HG03521 (cell line): ENCODE results near the gene LDAH.

ENCODE experiments used
- ATAC-seq: cut with Tn5 transposase; IDR thresholded peaks from one replicate; pipeline ENCODE4 v1.9.1; 2021; ENCODE audit warnings: mild to moderate bottlenecking, moderate library complexity; ENCODE audit not compliant: unreplicated experiment

LDAH gene

DNA sequence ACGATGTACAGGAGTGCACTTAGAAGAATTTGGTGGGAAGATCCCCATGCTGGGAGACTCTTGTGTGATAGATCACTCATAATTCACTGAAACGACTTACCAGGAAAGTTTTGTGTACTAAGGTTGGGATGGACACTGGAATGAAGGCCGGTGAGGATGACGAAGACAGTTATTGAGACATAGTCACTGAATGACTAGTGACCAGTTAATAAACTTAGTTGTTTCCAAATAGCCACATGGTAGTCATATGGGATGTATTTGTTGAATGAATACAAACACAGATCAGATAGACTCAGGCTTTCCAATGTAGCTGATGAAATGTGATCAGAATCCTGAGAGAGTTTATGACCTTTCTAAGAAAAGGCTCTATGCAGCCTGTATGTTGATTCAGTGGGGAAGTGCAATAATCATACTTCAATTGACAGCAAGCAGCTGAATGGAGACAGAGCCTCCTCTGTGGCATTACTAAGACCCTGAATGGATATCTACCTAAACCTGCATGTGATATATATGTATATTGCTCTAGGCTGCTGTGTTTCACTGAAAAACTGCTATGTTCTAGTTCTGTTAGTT is 135.6 kb downstream of the LDAH start:
- no peak for ATAC-seq

DNA sequence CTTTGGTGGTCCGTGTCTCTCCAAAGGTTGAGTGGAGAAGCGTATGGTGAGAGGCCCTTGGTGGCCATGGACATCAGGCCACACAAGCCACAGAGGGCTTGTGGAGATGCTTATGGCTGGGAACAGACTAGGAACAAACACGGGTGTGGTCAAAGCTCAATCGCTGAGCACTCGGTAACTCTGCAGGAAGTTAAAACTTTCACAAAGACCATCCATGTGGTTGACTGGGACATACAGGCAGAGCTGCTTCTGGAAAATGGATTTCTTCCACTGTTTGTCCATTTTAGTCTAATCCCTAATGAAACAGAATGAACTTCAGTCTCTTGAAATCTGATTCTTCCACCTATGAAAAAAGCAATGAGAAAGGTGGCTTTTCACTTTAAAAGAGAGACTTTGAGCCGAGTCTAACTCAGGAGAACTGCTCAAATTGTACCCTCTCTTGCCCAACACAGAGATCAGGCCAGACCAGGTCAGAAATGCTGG is 138.3 kb downstream of the LDAH start:
- ATAC-seq, result no peak

DNA sequence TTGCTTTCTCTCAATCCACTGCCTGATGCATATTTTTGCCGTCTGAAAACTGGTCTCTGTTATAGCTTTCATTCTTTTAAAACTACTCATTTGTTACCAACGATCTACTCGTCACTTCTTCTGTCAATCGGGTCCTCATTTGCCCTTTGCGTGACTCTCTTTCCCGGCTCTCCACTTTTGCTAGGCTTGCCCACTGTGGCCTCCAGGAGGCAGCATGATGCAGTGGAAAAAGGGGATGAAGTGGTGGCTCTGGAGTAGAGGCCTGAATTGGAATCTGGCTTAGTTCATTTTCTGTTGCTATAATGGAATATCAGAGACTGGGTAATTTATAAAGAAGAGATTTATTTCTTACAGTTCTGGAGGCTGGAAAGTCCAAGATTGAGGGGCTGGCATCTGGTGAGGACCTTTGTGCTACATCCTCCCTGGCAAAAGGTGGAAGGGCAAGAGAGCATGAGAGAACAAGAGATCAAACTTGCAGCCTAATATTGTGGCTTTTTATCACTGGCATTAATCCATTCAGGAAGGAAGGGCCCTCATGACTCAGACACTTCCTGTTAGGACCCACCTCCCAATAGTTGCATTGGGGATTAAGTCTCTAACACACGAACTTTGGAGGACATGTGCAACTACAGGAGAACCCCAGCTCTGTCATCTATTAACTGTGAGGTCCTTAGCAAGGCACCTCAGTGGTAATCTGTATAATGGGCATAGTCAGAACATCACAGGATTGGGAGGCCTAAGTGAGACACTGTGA is 140.6 kb downstream of the LDAH start:
- no peak for ATAC-seq

DNA sequence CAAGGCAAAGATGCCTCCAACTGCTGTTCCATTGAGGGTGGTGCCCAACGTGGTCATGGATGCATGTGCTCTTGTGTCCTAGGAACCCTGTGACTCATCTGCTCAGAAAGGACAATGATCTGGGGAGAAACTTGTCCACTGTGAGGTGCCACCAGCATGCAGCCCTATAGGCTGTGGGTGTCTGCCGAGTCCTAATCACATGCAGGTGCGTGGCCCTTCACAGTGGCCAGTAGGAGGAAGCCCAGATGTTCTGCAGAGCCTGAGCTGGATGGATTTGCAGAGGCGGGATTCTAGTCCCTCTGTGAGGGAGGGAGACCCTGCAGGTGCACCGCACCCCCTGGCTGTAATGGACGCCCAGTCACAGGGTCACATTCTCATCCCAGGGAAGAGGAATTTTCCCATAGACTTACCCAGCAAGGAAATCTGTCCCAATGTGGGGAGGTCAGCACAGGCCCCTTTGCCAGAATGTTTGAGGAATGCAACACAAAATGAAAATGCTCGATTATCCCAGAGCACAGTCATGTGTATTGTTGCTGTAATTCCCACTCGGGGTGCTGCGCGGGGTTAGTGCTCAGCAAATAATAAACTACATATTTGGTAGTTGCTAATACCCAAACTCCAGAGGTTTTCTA is 142.0 kb downstream of the LDAH start:
- no peak for ATAC-seq

DNA sequence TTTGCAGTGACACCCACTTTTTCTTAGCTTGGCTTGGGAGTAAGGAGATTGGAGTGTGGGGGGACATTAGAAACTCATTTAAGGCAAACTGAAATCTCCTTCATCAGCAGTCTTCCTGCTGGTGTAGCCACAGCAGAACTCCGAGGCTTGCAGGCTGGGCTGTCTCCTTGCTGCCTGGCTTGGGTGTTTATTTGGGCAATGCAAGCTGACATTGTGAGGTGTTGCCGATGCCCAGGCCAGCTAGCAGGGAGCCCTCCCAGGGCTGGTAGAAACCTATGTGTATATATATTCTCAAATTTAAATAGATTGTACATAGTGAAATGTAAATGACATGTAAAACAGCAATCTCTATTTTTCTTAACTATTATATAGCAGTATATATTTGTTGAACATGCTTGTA is 144.1 kb downstream of the LDAH start:
- ATAC-seq, result no peak

DNA sequence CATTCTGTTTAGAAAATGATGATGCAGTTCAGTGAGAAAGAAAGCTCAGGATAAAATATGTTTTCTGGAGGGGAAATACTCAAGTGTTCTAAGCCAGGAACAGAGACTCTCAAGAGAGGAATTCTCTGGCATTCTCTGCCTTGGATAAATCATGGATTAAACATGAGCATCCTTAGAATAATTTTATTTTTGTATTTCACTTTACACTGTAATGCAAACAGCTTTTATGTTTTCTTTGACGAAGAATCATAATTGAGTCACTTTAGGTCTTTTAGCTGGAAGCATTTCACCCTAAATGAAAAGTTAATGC is 144.9 kb downstream of the LDAH start:
- ATAC-seq, result no peak

DNA sequence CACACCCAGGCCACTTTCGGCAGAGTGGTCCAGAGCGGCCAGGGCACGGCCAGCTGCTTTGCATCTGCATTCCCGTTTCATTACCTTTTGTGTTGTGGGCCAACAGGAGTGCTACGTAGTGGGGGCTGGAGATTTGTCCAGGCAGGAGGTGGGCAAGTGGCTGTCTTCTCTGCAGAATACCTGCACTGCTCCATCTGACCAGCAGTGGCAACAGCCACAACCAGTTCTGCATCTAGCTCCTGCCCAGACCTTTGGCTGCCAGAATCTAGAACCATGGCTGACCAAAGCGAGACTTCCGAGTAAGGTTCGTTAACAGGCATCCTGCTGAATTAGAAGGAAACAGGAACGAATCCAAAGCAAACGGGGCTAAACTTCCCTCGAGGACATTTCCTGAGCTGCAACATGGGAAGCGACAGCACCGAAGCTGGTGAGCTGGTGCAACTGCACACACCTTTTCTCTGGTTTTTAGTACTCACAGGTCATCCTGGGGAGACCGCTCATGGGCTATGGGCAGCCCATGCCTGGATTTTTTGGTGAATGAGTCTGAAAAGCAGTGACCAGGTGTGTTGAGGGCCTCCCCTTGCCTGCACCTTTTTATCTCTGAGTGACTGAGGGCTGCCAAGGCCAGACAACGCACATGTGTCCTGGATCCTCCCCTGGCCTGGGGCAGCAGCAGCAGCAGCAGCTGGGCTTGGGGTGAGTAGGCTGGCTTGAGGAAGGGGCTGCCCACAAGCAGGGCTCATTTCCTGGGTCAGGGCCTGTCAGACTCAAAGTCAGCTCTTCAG is 145.4 kb downstream of the LDAH start:
- ATAC-seq, result peak; percentile 39

DNA sequence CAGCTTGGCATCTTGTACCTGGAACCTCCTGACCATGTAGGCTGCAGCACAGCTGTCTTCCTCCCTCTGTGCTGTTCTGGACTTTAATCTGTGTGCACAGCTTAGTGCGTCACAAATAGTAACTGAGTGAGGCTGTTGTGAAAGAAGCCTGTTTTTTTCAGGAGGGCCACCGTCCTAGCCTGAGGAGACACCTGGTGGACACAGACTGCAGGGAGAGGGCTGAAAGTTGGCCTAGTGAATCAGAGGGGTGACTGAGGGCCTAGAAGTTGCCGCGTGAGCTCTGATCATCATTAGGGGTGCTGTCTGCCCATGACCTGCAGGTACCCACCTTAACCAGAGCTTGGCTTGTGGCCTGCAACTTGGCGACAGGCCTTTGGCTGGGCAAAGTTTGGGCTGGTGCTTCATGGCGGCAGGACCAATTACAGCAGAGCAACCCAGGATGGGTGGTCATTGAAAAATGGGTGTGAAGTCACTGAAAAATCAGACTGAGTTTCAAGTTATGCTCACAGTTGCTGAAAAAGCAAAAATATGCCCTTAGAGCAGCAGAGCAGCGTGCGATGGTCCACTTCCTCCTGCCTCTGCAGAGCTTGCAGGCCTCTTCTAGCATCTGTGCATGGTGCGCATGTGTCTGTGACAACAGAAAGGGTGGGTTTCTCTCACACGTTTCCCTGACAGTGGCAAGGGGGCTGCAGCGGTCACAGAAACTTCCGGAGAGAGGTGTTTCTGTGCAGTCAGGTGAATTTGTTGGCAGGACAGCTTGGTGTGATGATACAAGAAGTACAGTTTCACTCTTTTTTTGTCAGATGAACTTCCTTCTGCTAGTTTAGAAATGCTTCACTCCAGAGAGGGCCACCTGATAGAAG is 146.3 kb downstream of the LDAH start:
- ATAC-seq, result peak; percentile 42

DNA sequence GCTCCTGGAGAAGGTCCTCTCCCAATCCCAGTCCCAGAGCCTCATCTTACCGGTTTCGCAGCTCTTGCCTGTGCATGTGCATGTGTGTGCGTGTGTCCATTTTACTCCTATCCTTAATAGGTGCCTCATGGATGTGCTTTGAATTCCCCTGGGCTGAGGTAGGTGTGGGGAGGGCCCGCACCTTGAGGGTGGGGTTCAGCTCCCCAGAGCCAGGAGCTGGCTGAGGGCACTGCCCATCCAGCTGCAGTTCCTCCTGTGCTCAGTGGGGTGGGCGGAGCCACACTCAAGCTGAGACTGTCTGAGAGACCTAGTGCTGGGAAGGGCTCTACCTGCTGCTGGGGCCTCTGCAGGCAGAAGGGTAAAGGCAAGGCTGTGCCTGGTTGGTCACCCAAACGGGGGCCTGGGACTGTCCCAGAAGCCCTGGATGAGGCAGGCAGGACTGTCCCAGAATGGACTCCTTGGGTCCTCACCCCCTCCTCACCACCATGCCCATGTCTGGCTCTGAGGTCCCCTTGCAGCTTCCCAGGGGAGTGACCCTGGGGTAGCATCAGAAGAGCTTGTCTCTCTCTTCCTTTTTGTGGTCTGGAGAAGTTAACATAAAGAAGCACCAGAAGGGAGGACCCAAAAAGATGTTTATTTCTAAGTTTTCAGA is 147.1 kb downstream of the LDAH start:
- ATAC-seq, result peak; percentile 69

DNA sequence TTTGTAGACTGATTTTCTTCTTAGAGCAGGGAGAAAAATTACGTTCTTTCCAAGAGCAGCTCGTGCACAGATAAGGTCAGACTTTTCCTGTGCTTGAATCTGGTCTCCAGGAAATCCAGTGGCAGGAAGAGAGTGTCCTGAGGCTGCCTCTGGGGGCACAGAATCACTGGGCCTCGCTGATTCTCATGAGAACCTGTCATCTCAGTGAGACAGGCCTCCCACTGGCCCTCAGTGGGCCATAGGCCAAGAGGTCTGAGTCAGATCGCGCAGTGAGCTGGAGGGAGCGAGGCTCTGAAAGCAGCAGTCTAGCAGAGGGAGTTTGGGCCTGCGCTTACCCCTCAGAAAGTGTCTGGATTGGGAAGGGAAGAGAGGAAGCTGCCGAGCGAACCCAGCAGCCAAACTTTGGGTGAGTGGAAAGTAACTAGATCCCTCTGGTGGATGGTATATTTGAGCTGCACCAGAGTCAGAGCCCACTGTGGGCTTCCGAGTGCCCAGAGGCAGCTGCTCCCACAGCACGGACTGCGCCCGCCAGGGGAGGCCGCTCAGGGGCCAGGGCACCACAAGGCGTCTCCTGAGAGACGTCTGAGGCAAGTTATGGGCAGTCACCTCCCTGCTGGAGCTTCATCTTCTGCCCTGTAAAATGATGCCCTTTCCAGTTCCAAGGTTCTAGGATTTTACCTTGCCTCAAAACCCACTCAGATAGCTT is 147.8 kb downstream of the LDAH start:
- ATAC-seq, result no peak

DNA sequence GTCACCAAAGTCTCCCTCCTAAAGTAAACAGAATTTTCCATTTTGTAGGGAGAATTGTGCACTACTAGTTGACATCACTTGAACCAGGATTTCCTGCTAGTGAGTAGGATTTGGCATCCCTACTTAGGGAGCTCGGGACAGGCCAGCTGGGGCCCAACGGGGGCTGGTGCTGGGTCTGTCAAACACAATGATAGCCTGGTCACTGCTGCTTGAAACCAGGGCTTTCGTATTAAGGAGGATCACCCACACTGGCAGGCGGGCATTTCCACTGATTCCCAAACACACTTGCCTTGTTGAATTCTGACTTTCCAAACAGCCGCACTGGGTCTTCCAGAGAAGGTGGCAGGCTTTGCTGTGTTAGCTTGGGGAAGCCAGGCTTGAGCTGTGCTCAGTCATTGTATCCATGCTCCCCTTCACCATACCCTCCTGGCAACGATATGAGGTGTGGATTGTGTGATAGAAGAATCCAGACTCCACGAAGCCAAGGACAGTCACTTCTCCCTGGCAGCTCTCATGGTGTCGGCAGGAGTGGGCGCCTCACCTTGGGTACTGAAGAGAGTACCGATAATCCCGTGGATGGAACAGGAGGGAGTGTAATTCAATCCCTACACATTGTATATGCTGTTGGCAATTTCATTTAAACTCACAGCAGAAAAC is 148.5 kb downstream of the LDAH start:
- ATAC-seq, result no peak

DNA sequence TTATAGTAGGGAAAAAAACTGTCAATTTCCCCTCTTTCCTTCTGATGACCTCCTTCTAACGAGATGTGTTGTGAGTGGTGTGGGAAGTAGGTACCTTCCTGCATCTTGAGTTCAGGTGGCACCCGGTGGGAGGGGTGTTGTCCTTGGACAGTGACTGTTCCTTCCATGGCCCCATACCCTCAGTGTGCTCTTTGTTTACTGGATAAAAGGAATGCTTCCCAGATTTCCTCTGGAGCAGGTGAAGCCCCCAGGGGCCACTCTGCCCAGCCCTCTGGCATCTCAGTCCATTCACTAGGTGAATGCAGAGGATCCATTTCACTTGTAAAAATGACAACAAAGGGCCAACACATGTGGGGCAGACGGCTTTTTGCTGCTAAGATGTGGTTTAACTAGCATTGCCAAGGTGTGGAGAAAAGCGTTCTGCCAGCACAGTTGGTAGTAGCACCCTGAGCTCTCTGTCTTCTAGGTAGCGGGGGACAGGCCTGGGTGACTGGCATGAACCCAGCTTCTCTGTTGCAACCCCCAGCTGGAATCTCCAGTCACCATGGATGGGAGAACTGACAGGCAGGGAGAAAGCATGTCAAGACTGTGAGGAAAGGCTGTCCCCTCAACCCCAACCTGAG is 149.1 kb downstream of the LDAH start:
- no peak for ATAC-seq

DNA sequence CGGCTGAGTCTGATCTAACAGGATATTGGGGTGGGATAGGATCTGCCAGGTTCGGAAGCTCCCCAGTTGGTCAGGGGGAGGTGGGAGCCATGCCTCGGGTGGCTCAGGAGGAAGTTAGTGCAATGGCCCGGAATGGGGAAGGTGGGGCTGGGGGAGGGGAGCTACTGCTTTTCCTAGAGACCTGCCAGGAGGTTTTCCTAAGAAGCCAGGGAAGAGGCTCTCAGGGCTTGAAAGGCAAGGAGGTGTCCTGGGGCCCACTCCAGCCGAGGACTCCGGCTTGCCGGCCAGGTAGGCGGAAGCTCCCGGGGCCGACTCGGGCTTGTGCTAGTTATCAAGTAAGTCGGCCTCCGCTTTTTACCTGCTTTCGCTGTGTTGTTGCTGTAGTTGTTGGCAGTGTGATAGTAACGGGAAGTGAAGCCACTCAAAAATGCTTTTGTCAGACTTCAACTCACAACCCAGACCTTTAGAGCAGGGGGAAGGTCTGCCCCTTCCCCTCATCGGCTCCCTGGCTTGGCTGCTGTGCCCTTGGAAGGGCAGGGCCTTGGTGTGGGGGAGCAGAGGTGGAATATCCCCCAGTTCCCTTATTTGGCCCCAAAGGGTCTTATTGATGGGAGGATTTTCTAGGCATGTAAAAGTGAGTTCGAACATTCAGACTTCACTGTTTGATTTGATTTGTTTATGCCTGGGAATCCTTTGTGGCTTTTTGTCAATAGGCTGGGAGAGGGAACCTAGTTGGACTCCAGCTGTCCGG is 150.5 kb downstream of the LDAH start:
- no peak for ATAC-seq

DNA sequence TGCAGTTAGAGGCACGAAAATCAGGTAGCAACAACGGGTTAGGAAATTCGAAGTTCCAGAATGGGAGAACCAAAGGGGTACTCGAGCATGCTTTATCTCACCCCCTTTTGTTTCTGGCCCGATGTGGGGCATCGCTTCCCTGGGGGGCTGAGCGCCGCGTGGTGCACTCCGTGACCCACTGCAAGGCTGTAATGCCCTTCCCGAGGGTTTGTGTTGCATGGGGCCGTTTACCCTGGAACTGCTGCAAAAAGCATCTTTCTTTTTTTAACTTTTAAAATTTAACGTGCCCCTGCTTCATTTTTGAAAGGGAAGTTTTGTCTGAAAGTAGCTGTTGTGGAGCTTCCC is 151.2 kb downstream of the LDAH start:
- ATAC-seq, result no peak

DNA sequence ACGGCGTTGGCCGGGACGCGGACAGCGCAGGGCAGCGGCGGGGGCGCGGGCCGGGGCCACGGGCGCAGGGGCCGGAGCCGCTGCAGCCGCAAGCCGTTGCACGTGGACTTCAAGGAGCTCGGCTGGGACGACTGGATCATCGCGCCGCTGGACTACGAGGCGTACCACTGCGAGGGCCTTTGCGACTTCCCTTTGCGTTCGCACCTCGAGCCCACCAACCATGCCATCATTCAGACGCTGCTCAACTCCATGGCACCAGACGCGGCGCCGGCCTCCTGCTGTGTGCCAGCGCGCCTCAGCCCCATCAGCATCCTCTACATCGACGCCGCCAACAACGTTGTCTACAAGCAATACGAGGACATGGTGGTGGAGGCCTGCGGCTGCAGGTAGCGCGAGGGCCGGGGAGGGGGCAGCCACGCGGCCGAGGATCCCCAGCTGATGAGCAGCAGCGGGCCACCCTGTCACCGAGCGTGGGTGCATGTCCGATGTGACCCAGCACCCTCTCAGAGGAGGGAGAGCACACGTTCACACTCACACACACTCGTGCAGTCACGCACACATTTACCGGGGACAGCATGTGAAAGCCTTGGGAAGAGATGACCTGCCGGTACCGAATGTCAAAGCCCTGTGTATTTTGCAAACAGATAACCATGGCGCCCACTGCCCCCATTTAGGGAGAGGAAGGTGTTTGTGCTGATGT is 151.7 kb downstream of the LDAH start:
- no peak for ATAC-seq

DNA sequence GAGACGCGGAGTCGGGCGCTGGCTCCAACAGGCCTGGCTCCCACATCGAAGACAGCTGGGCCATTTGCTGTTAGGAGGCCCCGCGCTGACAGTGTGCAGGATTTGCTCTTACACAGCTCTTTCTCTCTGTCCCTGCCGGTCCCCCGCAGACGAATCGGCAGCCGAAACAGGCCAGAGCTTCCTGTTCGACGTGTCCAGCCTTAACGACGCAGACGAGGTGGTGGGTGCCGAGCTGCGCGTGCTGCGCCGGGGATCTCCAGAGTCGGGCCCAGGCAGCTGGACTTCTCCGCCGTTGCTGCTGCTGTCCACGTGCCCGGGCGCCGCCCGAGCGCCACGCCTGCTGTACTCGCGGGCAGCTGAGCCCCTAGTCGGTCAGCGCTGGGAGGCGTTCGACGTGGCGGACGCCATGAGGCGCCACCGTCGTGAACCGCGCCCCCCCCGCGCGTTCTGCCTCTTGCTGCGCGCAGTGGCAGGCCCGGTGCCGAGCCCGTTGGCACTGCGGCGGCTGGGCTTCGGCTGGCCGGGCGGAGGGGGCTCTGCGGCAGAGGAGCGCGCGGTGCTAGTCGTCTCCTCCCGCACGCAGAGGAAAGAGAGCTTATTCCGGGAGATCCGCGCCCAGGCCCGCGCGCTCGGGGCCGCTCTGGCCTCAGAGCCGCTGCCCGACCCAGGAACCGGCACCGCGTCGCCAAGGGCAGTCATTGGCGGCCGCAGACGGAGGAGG is 152.4 kb downstream of the LDAH start:
- ATAC-seq, result no peak
